Skeletal muscle tissue (tissue), 4 donors: ENCODE data around the gene EEF1AKMT2. TPM values are rescaled to one million over a fixed set of nuclear protein-coding genes. Genes with fewer than 3 reads are reported as not detected.
A peak's percentile ranks its signal among the peaks of the same experiment; 100 is the strongest.

Experiments used
- H3K27ac ChIP-seq: one replicate; pipeline ENCODE4 v1.7.0; 2013; ENCODE audit warnings: mild to moderate bottlenecking, low read depth, low read length, inconsistent platforms
- H3K27me3 ChIP-seq, 3 donors: one replicate each; pipeline ENCODE4 v1.7.0; 2013; ENCODE audit warnings: low read length in 3 of 3; ENCODE audit not compliant: control insufficient read depth in 3 of 3, insufficient read depth in 3 of 3
- H3K36me3 ChIP-seq, 3 donors: one replicate each; pipeline ENCODE4 v1.7.0; 2013; ENCODE audit warnings: low read length in 3 of 3; ENCODE audit not compliant: control insufficient read depth in 3 of 3, insufficient read depth in 3 of 3
- H3K4me1 ChIP-seq, 3 donors: one replicate each; pipeline ENCODE4 v1.7.0; 2013; ENCODE audit warnings: low read length in 3 of 3, mild to moderate bottlenecking in 3 of 3; ENCODE audit not compliant: control insufficient read depth in 3 of 3, insufficient read depth in 3 of 3
- H3K4me3 ChIP-seq, 3 donors: one replicate each; pipeline ENCODE4 v1.7.0; 2013; ENCODE audit warnings: low read length in 3 of 3
- H3K9ac ChIP-seq, 3 donors: one replicate each; pipeline ENCODE4 v1.7.0; 2013; ENCODE audit warnings: low read length in 3 of 3, mild to moderate bottlenecking in 3 of 3, moderate library complexity in 2 of 3, low read depth in 1 of 3
- H3K9me3 ChIP-seq, 3 donors: one replicate each; pipeline ENCODE4 v1.7.0; 2013; ENCODE audit warnings: low read length in 3 of 3; ENCODE audit not compliant: control insufficient read depth in 3 of 3
- total RNA-seq: library from RNA; depleted of rRNA; stranded (reverse); fragments of >200 nt; gene quantifications from one replicate; pipeline ENCODE4 v1.2.3, GENCODE V29; 2014
- donor health status: Osteomylitis.

EEF1AKMT2 gene
- total RNA-seq, 1 donor from 2014 or later, result 14.1 TPM

- Histone ChIP-seq H3K4me1 (peaks cover 31 to 35% (median 32%) of the 10 kb centered on the region in 3 donors), H3K4me3 (no peak overlapping the region), H3K9me3 (no peaks in the 10 kb centered on the region), H3K36me3 (peaks cover 0 to 3% (median 3%) of the 10 kb centered on the region in 3 donors), H3K27me3 (no peaks in the 10 kb centered on the region), H3K27ac (peak overlapping the region; percentile 28), H3K9ac (peak overlapping the region in 2 of 3 donors; percentile 6 to 47)
Measured at GRCh38 chr10:124745252-124745651, 46.4 kb downstream of the EEF1AKMT2 start.

GRCh38 chr10:124744102-124745050 is 47.3 kb downstream of the EEF1AKMT2 start, which contains the start of gene FAM53B:
Gene FAM53B, minus strand, starts transcription at chr10:124744378. Its CDS starts 37,665 bp downstream, at chr10:124706713.
- peaks cover 39 to 44% (median 41%) of the 10 kb centered on the region in 3 donors for H3K4me1 ChIP-seq

GRCh38 chr10:124743191-124744101 is 48.2 kb downstream of the EEF1AKMT2 start:
- Histone ChIP-seq H3K4me3 (peak overlapping the region; percentile 71 to 78 (median 73)), H3K36me3 (peaks cover 0 to 3% (median 3%) of the 10 kb centered on the region in 3 donors), H3K27ac (peak overlapping the region; percentile 58), H3K27me3 (no peaks in the 10 kb centered on the region), H3K9me3 (no peaks in the 10 kb centered on the region), H3K9ac (peak overlapping the region; percentile 64 to 88 (median 81)), H3K4me1 (peaks cover 47 to 53% (median 50%) of the 10 kb centered on the region in 3 donors)

More at GRCh38 chr10:124744102-124745050, 47.3 kb downstream of the EEF1AKMT2 start, which contains the start of gene FAM53B:
- H3K4me3 ChIP-seq, result peak within 1 kb of the TSS; percentile 71 to 78 (median 73)
- peak within 1 kb of the TSS; percentile 64 to 88 (median 81) for H3K9ac ChIP-seq
- no peaks in the 10 kb centered on the region for H3K9me3 ChIP-seq
- H3K27me3 ChIP-seq, result no peaks in the 10 kb centered on the region
- peaks cover 0 to 3% (median 3%) of the 10 kb centered on the region in 3 donors for H3K36me3 ChIP-seq
- H3K27ac ChIP-seq, result peak within 1 kb of the TSS; percentile 58

GRCh38 chr10:124742413-124743190 is 49.1 kb downstream of the EEF1AKMT2 start:
- peak overlapping the region; percentile 64 to 88 (median 81) for H3K9ac ChIP-seq
- no peaks in the 10 kb centered on the region for H3K36me3 ChIP-seq
- peak overlapping the region; percentile 58 for H3K27ac ChIP-seq
- no peaks in the 10 kb centered on the region for H3K9me3 ChIP-seq
- no peaks in the 10 kb centered on the region for H3K27me3 ChIP-seq
- H3K4me3 ChIP-seq, result peak overlapping the region; percentile 71 to 78 (median 73)
- peaks cover 56 to 61% (median 58%) of the 10 kb centered on the region in 3 donors for H3K4me1 ChIP-seq

- Histone ChIP-seq H3K4me1 (peaks cover 62 to 68% (median 65%) of the 10 kb centered on the region in 3 donors), H3K9ac (peak overlapping the region; percentile 60 to 88 (median 72)), H3K4me3 (peak overlapping the region; percentile 49 to 73 (median 71))
Measured at GRCh38 chr10:124741922-124742412, 49.7 kb downstream of the EEF1AKMT2 start.

GRCh38 chr10:124741281-124741921 is 50.3 kb downstream of the EEF1AKMT2 start:
- no peaks in the 10 kb centered on the region for H3K9me3 ChIP-seq
- peak overlapping the region in 2 of 3 donors; percentile 47 to 73 for H3K4me3 ChIP-seq
- H3K27ac ChIP-seq, result peak overlapping the region; percentile 58
- peak overlapping the region in 2 of 3 donors; percentile 72 to 88 for H3K9ac ChIP-seq
- no peaks in the 10 kb centered on the region for H3K27me3 ChIP-seq
- no peaks in the 10 kb centered on the region for H3K36me3 ChIP-seq
- H3K4me1 ChIP-seq, result peaks cover 68 to 73% (median 70%) of the 10 kb centered on the region in 3 donors

More at GRCh38 chr10:124741922-124742412, 49.7 kb downstream of the EEF1AKMT2 start:
- Histone ChIP-seq H3K27me3 (no peaks in the 10 kb centered on the region), H3K9me3 (no peaks in the 10 kb centered on the region), H3K36me3 (no peaks in the 10 kb centered on the region), H3K27ac (peak overlapping the region; percentile 58)

- Histone ChIP-seq H3K27me3 (no peaks in the 10 kb centered on the region), H3K36me3 (no peaks in the 10 kb centered on the region), H3K27ac (peak overlapping the region; percentile 58), H3K9me3 (no peaks in the 10 kb centered on the region), H3K4me3 (peak overlapping the region; percentile 22 to 65 (median 47)), H3K4me1 (peaks cover 75 to 81% (median 78%) of the 10 kb centered on the region in 3 donors), H3K9ac (peak overlapping the region; percentile 45 to 88 (median 57))
Measured at GRCh38 chr10:124740369-124741280, 51.1 kb downstream of the EEF1AKMT2 start.

- H3K9me3 ChIP-seq, result no peaks in the 10 kb centered on the region
- no peaks in the 10 kb centered on the region for H3K36me3 ChIP-seq
- peak overlapping the region in 1 of 3 donors; percentile 65 for H3K4me3 ChIP-seq
- H3K9ac ChIP-seq, result peak overlapping the region; percentile 45 to 88 (median 57)
- H3K4me1 ChIP-seq, result peaks cover 80 to 81% (median 80%) of the 10 kb centered on the region in 3 donors
- no peaks in the 10 kb centered on the region for H3K27me3 ChIP-seq
- peak overlapping the region; percentile 58 for H3K27ac ChIP-seq
Measured at GRCh38 chr10:124739986-124740368, 51.7 kb downstream of the EEF1AKMT2 start.
